Activated effector memory CD4-positive, alpha-beta T cell treated with Interleukin-2 at 50 U/mL for 16 hours (primary cell): ENCODE measurements around the gene EXOC7.

Experiments used
- DNase-seq: peaks from one replicate; pipeline ENCODE4 v3.0.0-alpha.2; 2020

Gene EXOC7

GRCh38 chr17:76119409-76120371 lies 16.1 kb upstream of the EXOC7 start:
- DNase-seq: no peak

DNA sequence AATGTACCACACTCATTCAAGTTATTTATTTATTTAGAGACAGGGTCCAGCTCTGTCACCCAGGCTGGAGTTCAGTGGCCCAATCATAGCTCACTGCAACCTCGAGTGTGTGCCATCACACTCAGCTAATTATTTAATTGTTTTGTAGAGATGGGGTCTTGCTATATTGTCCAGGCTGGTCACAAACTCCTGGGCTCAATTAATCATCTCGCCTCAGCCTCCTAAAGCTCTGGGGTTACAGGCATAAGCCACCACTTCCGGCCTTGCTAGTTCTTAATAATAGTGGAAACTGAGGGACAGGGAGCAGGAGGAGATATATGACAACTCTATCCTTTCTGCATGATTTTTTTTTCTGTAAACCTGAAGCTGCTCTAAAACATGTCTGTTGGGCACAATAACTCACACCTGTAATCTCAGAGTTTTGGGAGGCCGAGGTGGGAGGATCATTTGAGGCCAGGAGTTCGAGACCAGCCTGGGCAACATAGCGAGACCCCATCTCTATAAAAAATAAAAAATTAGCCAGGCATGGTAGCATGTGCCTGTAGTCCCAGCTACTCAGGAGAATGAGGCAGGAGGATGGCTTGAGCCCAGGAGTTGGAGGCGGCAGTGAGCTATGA lies 11.7 kb upstream of the EXOC7 start:
- DNase-seq: no peak

GRCh38 chr17:76111956-76112355 lies 8.4 kb upstream of the EXOC7 start:
- no peak for DNase-seq

DNA sequence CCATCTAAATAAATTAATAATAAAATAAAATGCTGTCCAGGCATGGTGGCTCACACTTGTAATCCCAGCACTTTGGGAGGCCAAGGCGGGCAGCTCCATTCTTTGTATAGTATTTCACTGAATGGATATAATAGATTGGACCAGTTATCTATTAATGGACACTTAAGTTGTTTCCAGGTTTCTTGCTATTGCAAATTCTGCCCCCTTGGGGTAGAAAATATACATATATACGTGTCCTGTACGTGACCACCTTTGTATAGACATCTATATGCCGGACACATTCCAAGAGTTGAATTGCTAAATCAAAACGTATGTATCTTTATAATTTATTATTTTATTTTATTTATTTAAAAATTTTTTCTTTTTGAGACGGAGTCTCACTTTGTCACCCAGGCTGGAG lies 3.9 kb upstream of the EXOC7 start:
- no peak for DNase-seq

GRCh38 chr17:76106703-76107102 lies 3.1 kb upstream of the EXOC7 start:
- DNase-seq: no peak

DNA sequence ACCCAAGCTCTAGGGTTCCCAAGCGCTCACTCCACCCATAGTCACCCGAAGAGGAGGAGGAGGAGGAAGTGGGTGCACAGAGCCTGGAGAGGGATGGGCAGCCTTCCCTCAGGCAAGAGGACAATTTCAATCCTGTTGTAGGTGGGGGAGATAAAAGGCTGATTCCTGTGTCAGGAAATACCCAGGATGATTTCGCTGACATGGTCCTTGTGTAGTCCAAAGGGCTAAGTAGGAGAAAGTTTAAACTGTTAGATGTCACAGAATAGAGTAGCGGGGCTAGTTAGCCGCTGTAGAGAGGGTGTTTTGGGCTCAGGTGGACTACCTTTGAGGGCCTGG lies 1.3 kb upstream of the EXOC7 start:
- no peak for DNase-seq

DNA sequence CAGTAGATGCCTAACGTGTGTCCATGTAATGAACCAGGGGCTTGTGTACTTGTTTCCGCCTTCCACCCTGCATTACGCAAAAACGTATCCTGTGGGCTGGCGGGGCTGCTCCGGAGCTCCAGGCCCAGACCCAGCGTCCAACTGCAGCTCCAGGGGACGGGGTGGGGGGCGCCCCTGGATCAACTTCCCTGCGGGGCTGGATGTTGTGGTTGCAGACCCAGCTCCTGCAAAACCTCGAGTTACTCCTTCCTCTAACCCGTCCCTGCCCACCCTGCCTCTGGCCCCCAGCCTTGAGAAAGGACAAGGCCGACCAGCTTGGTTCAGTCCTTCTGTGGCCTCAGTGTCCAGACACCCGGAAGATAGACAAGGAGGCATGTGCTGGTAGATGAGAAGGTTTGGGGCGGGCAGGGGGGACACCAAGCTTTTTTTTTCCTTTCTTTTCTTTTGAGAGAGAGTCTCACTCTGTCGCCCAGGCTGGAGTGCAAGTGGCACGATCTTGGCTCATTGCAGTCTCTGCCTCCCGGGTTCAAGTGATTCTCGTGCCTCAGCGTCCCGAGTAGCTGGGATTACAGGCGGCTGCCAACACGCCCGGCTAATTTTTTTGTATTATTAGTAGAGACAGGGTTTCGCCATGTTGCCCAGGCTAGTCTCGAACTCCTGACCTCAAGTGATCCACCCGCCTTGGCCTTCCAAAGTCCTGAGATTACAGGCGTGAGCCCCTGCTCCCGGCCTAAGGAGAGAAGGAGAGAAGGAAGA lies 731 bp upstream of the EXOC7 start:
- no peak for DNase-seq

- DNase-seq: no peak
These were observed 678 bp downstream of the EXOC7 start for GRCh38 chr17:76102944-76103273.

DNA sequence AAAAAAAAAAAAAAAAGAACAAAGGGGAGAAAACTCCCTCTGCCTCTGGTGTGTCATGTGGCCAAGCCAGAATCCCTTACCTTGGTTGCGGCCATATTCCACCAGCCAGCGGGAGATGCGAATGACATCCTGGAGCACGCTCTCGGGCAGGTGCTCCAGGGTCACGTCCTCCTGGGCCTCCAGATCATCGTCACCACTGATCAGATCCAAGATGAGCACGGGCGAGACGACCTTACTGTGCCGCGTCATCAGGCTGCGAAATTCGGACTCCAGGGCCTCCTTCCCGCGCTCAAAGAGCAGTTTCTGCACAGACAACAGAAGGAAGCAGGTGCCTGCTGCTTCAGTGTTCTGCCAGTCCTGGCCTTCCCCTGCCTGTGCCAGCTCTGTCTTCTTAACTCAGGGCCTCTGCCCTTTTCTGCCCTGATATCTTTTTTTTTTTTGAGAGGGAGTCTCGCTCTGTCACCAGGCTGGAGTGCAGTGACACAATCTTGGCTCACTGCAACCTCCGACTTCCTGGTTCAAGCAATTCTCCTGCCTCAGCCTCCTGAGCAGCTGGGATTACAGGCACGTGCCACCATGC lies 5.8 kb downstream of the EXOC7 start:
- DNase-seq: no peak

GRCh38 chr17:76095943-76096342 lies 7.6 kb downstream of the EXOC7 start:
- DNase-seq: no peak

DNA sequence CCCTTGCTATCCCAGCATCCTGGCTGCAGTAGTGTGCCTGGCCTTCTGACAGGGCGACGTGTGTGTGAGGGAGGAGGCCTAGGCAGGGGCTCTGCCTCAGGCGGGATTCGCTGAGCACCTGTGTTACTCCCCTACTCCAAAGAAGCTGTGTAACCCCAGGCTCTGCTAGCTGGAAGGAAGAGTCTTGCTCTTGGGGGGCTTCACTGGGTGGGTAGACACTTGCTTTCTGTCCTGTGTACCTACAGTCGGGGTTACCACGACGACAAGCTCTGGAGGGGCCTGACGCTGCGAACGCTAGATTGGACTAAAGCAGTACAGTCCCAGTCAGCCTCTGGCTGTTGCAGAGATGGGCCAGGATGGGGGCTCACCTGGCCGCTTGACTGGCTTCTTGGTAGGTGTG lies 9.5 kb downstream of the EXOC7 start:
- DNase-seq: no peak

GRCh38 chr17:76092526-76093413 lies 10.8 kb downstream of the EXOC7 start:
- DNase-seq: no peak

DNA sequence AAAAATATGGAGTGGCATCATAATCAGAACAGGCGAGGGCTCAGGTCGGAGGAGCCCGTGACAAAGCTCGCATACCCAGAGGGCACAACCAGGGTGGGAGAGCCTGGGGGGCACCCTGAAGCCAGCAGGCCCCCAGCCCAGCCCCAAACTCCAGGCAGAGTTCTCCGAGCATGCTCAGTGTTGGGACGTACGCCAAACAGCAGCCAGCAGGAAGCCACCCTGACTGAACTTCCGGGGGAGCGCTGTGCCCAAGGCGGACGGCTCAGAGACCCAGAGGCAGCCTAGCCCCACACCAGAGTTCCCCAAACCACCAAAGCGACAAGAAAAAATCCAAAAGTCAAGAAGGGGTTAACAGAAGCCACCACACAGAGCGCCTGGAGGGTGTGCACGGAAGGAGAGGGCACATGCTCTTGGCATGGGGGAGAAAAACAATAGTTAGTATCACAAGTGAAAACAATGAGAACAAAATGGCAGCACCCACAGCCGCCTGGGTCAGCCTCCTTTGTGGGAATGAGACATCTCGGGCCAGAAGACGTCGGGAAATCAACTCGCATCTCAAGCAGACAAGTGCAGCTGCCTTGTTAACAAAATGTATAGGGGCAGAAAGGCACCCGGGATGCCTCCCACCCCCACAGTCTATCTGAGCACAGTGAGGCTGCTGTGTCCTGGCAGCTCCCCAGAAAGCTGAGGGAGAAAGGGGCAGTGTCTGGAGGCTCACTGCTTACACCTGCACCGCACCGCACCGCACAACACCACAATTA lies 11.9 kb downstream of the EXOC7 start:
- no peak for DNase-seq

DNA sequence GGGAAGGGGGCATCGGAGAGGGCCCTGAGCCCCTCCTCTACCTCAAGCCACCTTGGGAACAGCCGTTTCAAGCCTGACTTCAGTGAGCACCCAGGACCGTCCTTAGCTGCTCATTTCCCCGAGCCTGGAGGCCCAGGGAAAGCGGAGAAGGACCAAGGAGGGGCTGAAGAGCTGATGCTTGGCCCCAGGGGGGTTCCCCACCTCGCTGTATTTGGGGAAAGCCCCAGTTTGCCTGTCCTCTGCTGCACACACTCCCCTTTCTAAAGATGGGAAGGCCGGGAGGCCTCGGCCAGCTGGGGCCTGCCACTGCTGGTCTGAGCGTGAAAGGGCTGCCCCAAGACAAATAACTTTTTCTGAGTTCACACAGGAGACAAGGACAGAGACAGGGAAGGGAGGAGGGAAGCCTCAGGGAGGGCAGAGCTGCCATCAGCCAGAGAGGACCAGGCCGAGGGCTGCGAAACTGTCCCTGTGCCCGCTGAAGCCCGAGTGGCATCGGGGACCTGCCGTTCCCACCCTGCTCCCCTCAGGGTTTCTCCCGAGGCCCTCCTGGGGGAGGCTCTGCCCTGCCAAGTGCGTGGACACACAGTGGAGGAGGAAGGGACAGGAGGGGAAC lies 13.0 kb downstream of the EXOC7 start:
- no peak for DNase-seq

DNA sequence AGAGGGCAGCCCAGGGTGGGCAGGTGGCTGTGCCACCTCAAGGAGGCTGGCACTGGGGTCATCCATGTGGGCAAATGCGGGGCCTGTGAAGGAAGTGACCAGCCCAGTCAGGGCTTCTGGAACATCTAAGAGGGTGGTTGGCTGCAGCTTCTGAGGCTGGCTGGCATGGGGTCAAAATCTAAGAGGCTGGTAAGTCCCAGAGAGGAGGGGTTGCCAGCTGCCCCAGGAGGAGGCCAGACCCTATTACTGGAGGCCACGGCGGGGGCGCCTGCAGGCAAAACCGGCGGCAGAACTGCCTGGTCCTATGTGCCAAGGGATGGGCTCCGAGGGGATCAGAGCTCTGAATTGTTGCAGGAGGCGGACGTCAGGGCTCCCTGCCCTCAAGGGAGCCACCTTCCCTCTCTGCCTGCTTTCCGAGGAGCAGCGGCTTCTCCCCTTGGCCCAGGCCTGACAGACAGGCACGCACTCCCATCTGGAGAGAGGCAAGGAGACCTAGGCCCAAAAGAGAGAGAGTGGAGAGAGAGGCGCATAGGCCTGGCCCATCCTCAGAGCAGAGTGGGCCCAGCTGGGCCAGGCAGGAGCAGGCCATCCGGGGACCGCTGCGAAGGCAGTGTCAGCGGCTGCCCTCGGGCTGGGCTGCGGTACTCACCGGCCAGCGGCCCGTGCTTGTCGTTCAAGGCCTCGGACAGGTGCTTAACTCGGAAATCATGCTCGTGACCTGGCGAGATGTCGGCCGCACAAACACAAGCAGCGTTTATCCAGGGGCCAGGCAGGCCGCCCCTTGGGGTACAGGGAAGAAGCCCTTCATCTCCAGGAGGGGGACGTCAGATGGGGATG lies 13.7 kb downstream of the EXOC7 start:
- DNase-seq: no peak

- no peak for DNase-seq
These were observed 14.6 kb downstream of the EXOC7 start for GRCh38 chr17:76088868-76089576.

DNA sequence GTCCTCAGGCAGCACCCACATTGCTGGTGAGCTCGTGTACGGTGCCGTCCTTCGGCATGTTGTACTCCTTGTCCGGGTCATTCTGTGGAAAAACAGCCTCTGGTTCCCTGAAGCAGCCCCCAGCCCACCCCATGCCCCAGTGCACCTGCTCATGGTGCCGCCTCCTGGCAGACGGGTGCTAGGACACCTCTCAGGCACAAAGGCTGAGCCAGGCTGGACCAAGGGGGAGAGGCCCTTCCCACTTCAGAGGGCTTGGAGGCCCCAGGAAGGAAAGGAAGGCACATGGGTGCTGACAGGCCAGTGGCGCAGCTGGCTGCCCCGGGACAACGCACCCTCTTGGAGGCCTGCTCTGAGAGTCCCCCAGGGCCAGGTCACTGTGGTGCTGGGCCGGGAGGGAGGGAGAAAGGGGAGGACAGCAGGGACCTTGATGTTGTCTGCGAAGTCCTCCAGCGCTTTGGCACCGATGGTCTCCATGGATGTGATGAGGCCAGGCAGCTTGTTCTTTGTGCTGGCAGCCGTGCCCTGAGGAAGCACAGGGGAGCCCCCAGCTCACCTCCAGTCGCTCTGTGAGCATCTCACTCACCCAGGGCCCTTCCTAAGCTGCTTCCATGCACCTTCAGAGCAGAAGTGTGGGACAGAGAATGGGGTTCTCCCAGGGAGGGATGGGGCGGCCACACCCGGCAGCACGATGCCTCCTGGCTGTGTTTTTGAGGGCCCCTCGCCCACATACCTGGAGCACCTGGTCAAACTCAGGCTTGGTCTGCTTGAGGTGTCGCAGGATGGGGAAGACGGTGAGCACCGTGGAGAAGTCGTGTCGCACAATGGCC lies 15.3 kb downstream of the EXOC7 start:
- DNase-seq: no peak

DNA sequence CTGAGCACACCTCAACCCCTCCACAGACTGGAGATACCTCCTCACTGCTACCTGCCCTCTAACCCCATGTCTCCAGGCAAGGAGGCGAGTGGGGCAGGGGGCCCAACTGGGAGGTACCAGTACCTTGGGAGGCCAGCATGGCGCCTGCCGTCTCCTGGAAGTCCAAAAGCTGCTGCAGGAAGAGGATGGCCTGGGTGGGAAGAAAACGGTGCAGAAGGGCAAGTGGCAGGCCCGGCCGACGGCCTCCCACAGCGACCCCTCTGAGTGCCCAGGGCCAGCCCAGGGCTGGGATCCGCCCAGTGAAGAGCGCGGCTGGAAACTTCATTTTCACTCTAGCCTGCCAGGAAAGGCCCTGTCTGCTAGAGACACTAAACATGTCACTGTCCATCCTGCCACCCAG lies 16.1 kb downstream of the EXOC7 start:
- no peak for DNase-seq

- no peak for DNase-seq
These were observed 17.2 kb downstream of the EXOC7 start for GRCh38 chr17:76086384-76086783.
